Breast epithelium (tissue), 3 donors: Measurements from ENCODE around the gene STT3B.

Experiments
- CTCF ChIP-seq, 3 donors: fragments of 450-650 bp; IDR thresholded peaks; one replicate each; pipeline ENCODE4 v1.5.1; 2016 to 2017; ENCODE audit warnings: antibody characterized with exemption in 3 of 3, mild to moderate bottlenecking in 3 of 3, moderate library complexity in 3 of 3
- POLR2A ChIP-seq: fragments of 450-650 bp; IDR thresholded peaks from one replicate; pipeline ENCODE4 v1.6.1; 2016; ENCODE audit warnings: antibody characterized with exemption, mild to moderate bottlenecking, moderate library complexity
- POLR2AphosphoS5 ChIP-seq, 3 donors: sonication (generic); formaldehyde crosslinking; IDR thresholded peaks; one replicate each; pipeline ENCODE4 v1.6.1; 2017; ENCODE audit warnings: antibody characterized with exemption in 3 of 3

GRCh38 chr3:31589228-31589627 is 56.5 kb downstream of the STT3B start:
- TF ChIP-seq POLR2A (no peak), CTCF (IDR thresholded peaks at IDR 0.05) (no peak), POLR2AphosphoS5 (IDR thresholded peaks at IDR 0.05) (no peak)
